Hepatocyte (in vitro differentiated cells): Measurements from ENCODE around the gene TLL1. TPM values are rescaled to one million over a fixed set of nuclear protein-coding genes. Genes with fewer than 3 reads are reported as not detected.

Source experiments
- DNase-seq: peaks from one replicate; pipeline ENCODE4 v3.0.0-alpha.2; 2016; ENCODE audit warnings: low spot score
- H2AFZ ChIP-seq: fragments of 200-600 bp; sonication (generic); 2 replicates; pipeline ENCODE4 v1.6.0; 2016; ENCODE audit warnings: antibody characterized with exemption, mild to moderate bottlenecking
- H3K27ac ChIP-seq: fragments of 200-600 bp; sonication (generic); 2 replicates; pipeline ENCODE4 v1.5.1; 2016; ENCODE audit warnings: mild to moderate bottlenecking
- H3K27me3 ChIP-seq: fragments of 200-600 bp; sonication (generic); 2 replicates; pipeline ENCODE4 v1.6.1; 2016
- H3K36me3 ChIP-seq: fragments of 200-600 bp; sonication (generic); replicated peaks from 2 replicates; pipeline ENCODE4 v1.5.1; 2016; ENCODE audit warnings: low read depth; ENCODE audit not compliant: insufficient read depth
- H3K4me1 ChIP-seq: fragments of 200-600 bp; sonication (generic); 2 replicates; pipeline ENCODE4 v1.5.1; 2016; ENCODE audit warnings: mild to moderate bottlenecking, moderate library complexity; ENCODE audit not compliant: insufficient read depth
- H3K4me2 ChIP-seq: fragments of 200-600 bp; sonication (generic); 2 replicates; pipeline ENCODE4 v1.6.0; 2016
- H3K4me3 ChIP-seq: fragments of 200-600 bp; sonication (generic); 2 replicates; pipeline ENCODE4 v1.5.1; 2016; ENCODE audit warnings: mild to moderate bottlenecking
- H3K79me2 ChIP-seq: fragments of 200-600 bp; sonication (generic); 2 replicates; pipeline ENCODE4 v1.6.0; 2017; ENCODE audit warnings: mild to moderate bottlenecking
- H3K9me2 ChIP-seq: fragments of 200-600 bp; sonication (generic); replicated peaks from 2 replicates; pipeline ENCODE4 v1.6.0; 2017; ENCODE audit warnings: mild to moderate bottlenecking; ENCODE audit not compliant: insufficient read depth
- H3K9me3 ChIP-seq: fragments of 200-600 bp; sonication (generic); 2 replicates; pipeline ENCODE4 v1.5.1; 2016; ENCODE audit warnings: low read depth, mild to moderate bottlenecking
- H4K20me1 ChIP-seq: fragments of 200-600 bp; sonication (generic); 2 replicates; pipeline ENCODE4 v1.6.0; 2016; ENCODE audit warnings: mild to moderate bottlenecking; ENCODE audit not compliant: insufficient read depth, poor library complexity, severe bottlenecking
- CTCF ChIP-seq: fragments of 200-600 bp; sonication (generic); IDR thresholded peaks from 2 replicates; pipeline ENCODE4 v1.5.1; 2016; ENCODE audit warnings: antibody characterized with exemption, mild to moderate bottlenecking; ENCODE audit not compliant: poor library complexity
- EZH2 ChIP-seq: fragments of 200-600 bp; sonication (generic); IDR thresholded peaks from 2 replicates; pipeline ENCODE4 v1.6.1; 2016; ENCODE audit warnings: antibody characterized with exemption, mild to moderate bottlenecking, borderline replicate concordance
- EZH2phosphoT487 ChIP-seq: fragments of 200-600 bp; sonication (generic); IDR thresholded peaks from one replicate; pipeline ENCODE4 v1.6.1; 2018; ENCODE audit warnings: antibody characterized with exemption, mild to moderate bottlenecking, low read depth, moderate library complexity; ENCODE audit not compliant: unreplicated experiment, severe bottlenecking
- WGBS: methylation state at CpG from one replicate; pipeline ENCODE4 v1.1.6; 2016; ENCODE audit warnings: low lambda C conversion rate; ENCODE audit errors: missing lambda C conversion rate; 5-methylcytosine and 5-hydroxymethylcytosine counted together
- polyA plus RNA-seq: library from polyadenylated mRNA; unstranded; fragments of >200 nt; fragmentation: Nextera tagmentation; extraction: Ambion mirVana; gene quantifications from 2 replicates; pipeline ENCODE4 v1.2.1, GENCODE V29; 2016
- total RNA-seq: library from RNA; depleted of rRNA; stranded (reverse); fragments of >200 nt; gene quantifications from 2 replicates; pipeline ENCODE4 v1.2.3, GENCODE V29; 2014

Gene TLL1
- total and polyA plus RNA-seq, 2 experiments from 2014 or later, result 0.30 to 0.97 TPM

DNA sequence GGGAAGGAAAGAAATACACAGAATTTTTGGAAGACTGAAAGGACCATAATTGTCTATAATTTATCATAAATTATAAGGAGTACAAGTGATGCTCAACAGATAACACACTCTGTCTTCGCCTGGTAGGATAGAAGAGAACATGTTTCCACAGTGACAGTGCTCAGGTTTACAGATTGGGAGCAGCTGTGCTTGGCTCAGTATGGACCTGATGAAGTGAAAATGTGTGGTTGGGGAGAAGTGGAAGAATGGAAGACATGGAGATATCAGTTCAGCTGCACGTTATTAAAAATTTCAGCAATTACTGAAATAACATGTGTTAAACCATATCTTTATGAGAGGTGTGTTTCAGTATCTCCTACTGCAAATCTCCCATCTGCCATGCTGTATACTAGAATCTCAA lies 90.6 kb downstream of the TLL1 start:
- Histone ChIP-seq H3K79me2 (no peaks in the 10 kb centered on the region), H3K9me2 (no peaks in the 10 kb centered on the region)
- 80% methylated on average over 2 of the region's 2 CpGs for WGBS

DNA sequence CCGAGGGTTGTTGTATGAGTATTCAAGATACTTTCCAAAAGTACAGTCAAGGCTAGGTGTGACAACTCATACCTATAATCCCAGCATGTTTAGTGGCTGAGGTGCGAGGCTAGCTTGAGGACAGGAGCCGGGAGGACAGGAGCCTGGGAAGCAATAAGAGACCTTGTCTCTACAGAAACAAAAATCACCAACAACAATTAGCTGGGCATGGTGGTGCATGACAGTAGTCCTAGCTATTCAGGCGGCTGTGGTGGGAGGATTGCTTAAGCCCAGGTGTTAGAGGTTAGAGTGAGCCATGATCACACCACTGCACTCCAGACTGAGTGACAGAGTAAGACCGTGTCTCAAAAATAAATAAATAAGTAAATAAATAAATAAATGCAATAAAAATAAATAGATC lies 91.6 kb downstream of the TLL1 start:
- Histone ChIP-seq H3K4me1 (no peaks in the 10 kb centered on the region), H3K4me2 (no peak overlapping the region), H2AFZ (no peak overlapping the region), H3K36me3 (no peaks in the 10 kb centered on the region), H3K79me2 (no peaks in the 10 kb centered on the region), H3K27me3 (no peaks in the 10 kb centered on the region), H3K9me3 (no peaks in the 10 kb centered on the region), H3K9me2 (no peaks in the 10 kb centered on the region), H3K4me3 (no peak overlapping the region), H3K27ac (no peak overlapping the region), H4K20me1 (no peaks in the 10 kb centered on the region)
- TF ChIP-seq EZH2 (no peak), EZH2phosphoT487 (no peak), CTCF (no peak)
- WGBS, result 89% methylated on average over 5 of the region's 5 CpGs
- DNase-seq, result no peak

More for the DNA sequence above, 90.6 kb downstream of the TLL1 start:
- no peak overlapping the region for H2AFZ ChIP-seq
- H3K27ac ChIP-seq, result no peak overlapping the region
- no peaks in the 10 kb centered on the region for H4K20me1 ChIP-seq
- H3K36me3 ChIP-seq, result no peaks in the 10 kb centered on the region
- DNase-seq, result no peak
- H3K4me2 ChIP-seq, result no peak overlapping the region
- no peak overlapping the region for H3K4me3 ChIP-seq
- H3K9me3 ChIP-seq, result no peaks in the 10 kb centered on the region
- no peaks in the 10 kb centered on the region for H3K4me1 ChIP-seq
- TF ChIP-seq EZH2phosphoT487 (no peak), EZH2 (no peak), CTCF (no peak)
- H3K27me3 ChIP-seq, result no peaks in the 10 kb centered on the region

DNA sequence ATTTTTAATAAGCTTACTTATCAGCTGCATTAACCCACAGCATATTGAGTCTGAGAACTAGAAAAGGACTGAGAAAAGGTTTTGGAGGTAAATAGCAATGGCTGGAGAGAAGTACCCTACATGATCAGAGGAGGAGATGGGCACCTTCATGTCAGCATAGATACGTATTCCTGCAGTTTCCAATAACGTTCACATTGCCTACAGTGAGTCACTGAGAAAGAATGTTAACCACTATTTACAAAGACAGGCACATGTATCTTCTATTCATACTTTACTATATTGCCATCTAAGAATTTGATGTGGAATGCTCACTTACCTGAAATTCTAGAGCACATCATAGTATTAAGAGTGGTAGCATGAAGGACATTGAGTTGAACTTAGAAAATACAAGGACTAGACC lies 92.5 kb downstream of the TLL1 start:
- no peak for DNase-seq
- Histone ChIP-seq H3K36me3 (no peaks in the 10 kb centered on the region), H3K79me2 (no peaks in the 10 kb centered on the region), H3K27me3 (no peaks in the 10 kb centered on the region), H3K4me2 (no peak overlapping the region), H3K4me3 (no peak overlapping the region), H4K20me1 (no peaks in the 10 kb centered on the region), H3K27ac (no peak overlapping the region), H3K4me1 (no peaks in the 10 kb centered on the region), H2AFZ (no peak overlapping the region), H3K9me3 (no peaks in the 10 kb centered on the region), H3K9me2 (no peaks in the 10 kb centered on the region)
- TF ChIP-seq CTCF (no peak), EZH2 (no peak), EZH2phosphoT487 (no peak)
- 70% methylated on average over 2 of the region's 2 CpGs for WGBS

DNA sequence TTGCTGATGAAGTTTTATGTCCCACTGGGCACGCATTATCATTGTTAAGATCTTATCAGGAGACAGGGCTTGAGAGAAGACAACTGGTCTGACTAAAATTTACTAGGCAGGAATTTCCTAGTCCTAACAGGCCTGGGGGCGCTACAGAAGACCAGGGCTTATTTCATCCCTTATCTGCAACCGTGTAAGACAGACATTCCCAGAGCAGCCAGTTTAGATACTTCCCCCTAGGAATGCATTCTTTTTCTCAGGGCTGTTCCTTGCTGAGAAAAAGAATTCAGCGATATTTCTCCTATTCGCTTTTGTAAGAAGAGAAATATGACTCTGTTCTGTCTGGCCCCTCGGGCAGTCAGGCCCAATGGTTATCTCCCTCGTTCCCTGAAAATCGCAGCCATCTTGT lies 93.8 kb downstream of the TLL1 start:
- DNase-seq, result no peak
- 87% methylated on average over 8 of the region's 8 CpGs for WGBS
- Histone ChIP-seq H3K79me2 (no peaks in the 10 kb centered on the region), H3K27ac (no peak overlapping the region), H3K4me1 (no peaks in the 10 kb centered on the region), H2AFZ (no peak overlapping the region), H3K9me2 (no peaks in the 10 kb centered on the region), H3K36me3 (no peaks in the 10 kb centered on the region), H3K9me3 (no peaks in the 10 kb centered on the region), H4K20me1 (no peaks in the 10 kb centered on the region), H3K4me2 (no peak overlapping the region), H3K4me3 (no peak overlapping the region), H3K27me3 (no peaks in the 10 kb centered on the region)
- TF ChIP-seq CTCF (no peak), EZH2phosphoT487 (no peak), EZH2 (no peak)
